Stimulated activated CD4-positive, alpha-beta T cell treated with anti-CD3 and anti-CD28 coated beads, Interleukin-4, amount 100 ng/mL, for 1 hour (primary cell): ENCODE results near the gene URB1.
"Not testable (repeated sequence)": the region's sequence is repeated elsewhere in the genome, so short reads cannot be mapped to it uniquely, and the experiment has no call there.

ENCODE experiments used
- DNase-seq: peaks from one replicate; pipeline ENCODE4 v3.0.0-alpha.2; 2020

Gene URB1

GRCh38 chr21:32371913-32372314 lies 20.9 kb downstream of the URB1 start:
- DNase-seq, result no peak

GRCh38 chr21:32370998-32371766 lies 21.6 kb downstream of the URB1 start:
- no peak for DNase-seq

- not testable (repeated sequence) for DNase-seq
Measured at GRCh38 chr21:32368961-32369360, 23.9 kb downstream of the URB1 start.

GRCh38 chr21:32368386-32368785 lies 24.4 kb downstream of the URB1 start:
- DNase-seq, result no peak

- DNase-seq, result no peak
Measured at GRCh38 chr21:32367158-32367557, 25.7 kb downstream of the URB1 start.

GRCh38 chr21:32366191-32366590 lies 26.6 kb downstream of the URB1 start:
- no peak for DNase-seq

GRCh38 chr21:32364796-32365195 lies 28.0 kb downstream of the URB1 start:
- DNase-seq, result no peak

GRCh38 chr21:32364387-32364786 lies 28.4 kb downstream of the URB1 start:
- no peak for DNase-seq

- no peak for DNase-seq
Measured at GRCh38 chr21:32360401-32360975, 32.3 kb downstream of the URB1 start.

- no peak for DNase-seq
Measured at GRCh38 chr21:32359719-32360260, 33.0 kb downstream of the URB1 start.

- no peak for DNase-seq
Measured at GRCh38 chr21:32356874-32357395, 35.9 kb downstream of the URB1 start.

- no peak for DNase-seq
Measured at GRCh38 chr21:32353002-32353711, 39.7 kb downstream of the URB1 start.

- no peak for DNase-seq
Measured at GRCh38 chr21:32352526-32352925, 40.3 kb downstream of the URB1 start.

GRCh38 chr21:32351428-32351827 lies 41.4 kb downstream of the URB1 start:
- DNase-seq, result no peak

- DNase-seq, result no peak
Measured at GRCh38 chr21:32350981-32351380, 41.8 kb downstream of the URB1 start.

GRCh38 chr21:32350211-32350980 lies 42.4 kb downstream of the URB1 start:
- no peak for DNase-seq

GRCh38 chr21:32349333-32349944 lies 43.4 kb downstream of the URB1 start:
- DNase-seq, result no peak

GRCh38 chr21:32348604-32349332 lies 44.0 kb downstream of the URB1 start:
- no peak for DNase-seq

GRCh38 chr21:32347977-32348376 lies 44.8 kb downstream of the URB1 start:
- no peak for DNase-seq

GRCh38 chr21:32347351-32347750 lies 45.5 kb downstream of the URB1 start:
- DNase-seq, result no peak

GRCh38 chr21:32346951-32347350 lies 45.9 kb downstream of the URB1 start:
- no peak for DNase-seq
